Psoas muscle (tissue), 8 donors: Measurements from ENCODE around the gene ZNF212. TPM values are rescaled to one million over a fixed set of nuclear protein-coding genes. Genes with fewer than 3 reads are reported as not detected.
A peak's percentile ranks its signal among the peaks of the same experiment; 100 is the strongest.

Source experiments
- ATAC-seq, 4 donors: fragments of 200-7000 bp; cut with Tn5 transposase; one replicate each; pipeline ENCODE4 v1.9.1; 2020; ENCODE audit warnings: moderate library complexity in 3 of 4, mild to moderate bottlenecking in 2 of 4
- DNase-seq, 2 donors: peaks; one replicate each; pipeline ENCODE4 v3.0.0-alpha.2; 2020
- H3K27ac ChIP-seq: fragments of 200-600 bp; one replicate; pipeline ENCODE4 v1.8.0; 2022
- H3K27me3 ChIP-seq, 3 donors: fragments of 200-600 bp in 1 of 3; one replicate each; pipeline versions ENCODE4 v1.6.1 to v1.8.0; 2013 to 2022; ENCODE audit warnings: low read length in 2 of 3, mild to moderate bottlenecking in 2 of 3, moderate library complexity in 1 of 3; ENCODE audit not compliant: insufficient read depth in 3 of 3
- H3K36me3 ChIP-seq, 2 donors: fragments of 200-600 bp in 1 of 2; one replicate each; pipeline versions ENCODE4 v1.6.1 to v1.8.0; 2013 to 2022; ENCODE audit warnings: low read depth in 1 of 2, mild to moderate bottlenecking in 1 of 2, moderate library complexity in 1 of 2; ENCODE audit not compliant: insufficient read depth in 1 of 2
- H3K4me1 ChIP-seq: fragments of 200-600 bp; one replicate; pipeline ENCODE4 v1.8.0; 2022
- H3K4me3 ChIP-seq: fragments of 200-600 bp; one replicate; pipeline ENCODE4 v1.8.0; 2022; ENCODE audit warnings: mild to moderate bottlenecking
- H3K9me3 ChIP-seq: fragments of 200-600 bp; one replicate; pipeline ENCODE4 v1.8.0; 2022
- CTCF ChIP-seq: fragments of 200-600 bp; IDR thresholded peaks from one replicate; pipeline ENCODE4 v1.8.0; 2022; ENCODE audit warnings: antibody characterized with exemption
- WGBS, 3 donors: extraction: QIAGEN DNeasy Blood & Tissue Kit; methylation state at CpG; one replicate each; pipeline versions ENCODE4 v1.1.6 to v1.1.7; 2013; 5-methylcytosine and 5-hydroxymethylcytosine counted together
- intact Hi-C, 2 donors: fragments of 100-400 bp; cut with DNase I; formaldehyde crosslinking; loops; one replicate each; pipeline versions ENCODE4 v1.11.0 to v1.14.2; 2022
- long read RNA-seq, 2 donors: library from polyadenylated mRNA; unstranded; transcript quantifications; one replicate each; pipeline ENCODE4 v2.0.0, GENCODE V29; 2021
- polyA plus RNA-seq, 3 donors: library from polyadenylated mRNA; stranded (reverse); fragments of 200-250 nt; gene quantifications; one replicate each; pipeline ENCODE4 v1.2.3, GENCODE V29; 2013
- total RNA-seq, 4 donors: library from RNA; stranded (reverse); fragmentation: NEBNext Ultra II Directional in 2 of 4; extraction: Animal tissue kit (Norgen Biotek cat#: 25700) in 2 of 4; gene quantifications; one replicate each; pipeline versions ENCODE4 v1.2.1 to v1.2.4, GENCODE V29; 2021 to 2023
- donor health status: healthy with polysubstance abuse.
- donor health status: DM: no; HTN: no; CAD: no; lungs with moderate emphysema.
- donor health status: Bipolar disorder and iron deficiency.
- donor health status: healthy.
- donor health status: DM: yes; HTN: yes; CAD: no.
- donor health status: DM: no; HTN: no; CAD: no.
- donor health status: DM: no; HTN: no; CAD: no.
- donor health status: DM: yes; HTN: yes; CAD: no.

ZNF212 gene
- total RNA-seq = 1 to 10 TPM; 3.2 to 6.4 (median 4.5) TPM
- polyA plus RNA-seq = 1 to 10 TPM; 3.1 to 5.4 (median 4.3) TPM
- long read RNA-seq, donor 1, partial matches to known transcripts = 0 of 4 reads
- long read RNA-seq, donor 1, other reads (novel, unspliced or antisense) = 3 of 4 reads
- long read RNA-seq, donor 2, partial matches to known transcripts = 0 of 3 reads
- long read RNA-seq, donor 2, other reads (novel, unspliced or antisense) = 3 of 3 reads

DNA sequence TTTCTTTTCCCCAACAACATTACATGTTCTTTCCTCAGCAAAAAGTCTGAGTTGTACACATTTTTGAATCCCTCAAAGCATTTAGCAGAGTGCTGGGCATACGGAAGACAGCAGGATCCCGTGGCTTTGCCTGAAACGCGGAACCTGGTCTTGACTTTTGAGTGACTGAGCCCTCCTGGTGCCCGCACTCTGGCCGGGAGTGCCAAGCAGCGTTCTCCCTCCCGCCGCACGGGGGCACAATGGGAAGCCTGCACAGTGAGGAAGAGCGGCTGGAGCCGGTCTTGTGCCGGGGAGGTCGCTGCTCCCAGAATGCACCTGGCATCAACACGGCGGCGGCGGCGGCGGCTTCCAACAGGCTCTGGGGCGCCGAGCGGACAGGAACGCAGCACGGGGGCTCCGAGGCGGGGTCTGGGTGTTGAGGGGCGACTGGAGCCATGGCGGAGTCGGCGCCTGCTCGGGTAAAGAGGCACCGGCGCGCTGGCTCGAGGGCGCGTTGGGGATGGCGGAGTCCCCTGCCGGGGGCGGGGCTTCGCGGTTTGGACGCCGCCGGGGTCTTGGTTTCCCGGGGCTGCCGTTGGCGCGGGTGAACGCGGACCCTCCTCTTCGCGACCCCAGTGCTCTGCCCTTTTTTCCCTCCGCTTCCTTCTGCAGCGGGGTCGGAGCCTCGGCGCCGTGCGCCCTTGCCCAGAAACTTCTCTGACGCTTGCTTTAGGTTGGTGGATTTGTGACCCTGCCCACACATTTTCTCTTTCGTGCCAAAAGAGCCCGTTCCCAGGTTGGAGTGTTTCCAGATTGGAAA, at the start of gene ZNF212:
Gene ZNF212 (plus strand): TSS at position 307 of the 799 bp plus-strand sequence. CDS start 128 bp downstream, at position 435.
- Histone ChIP-seq H3K9me3 (peaks cover 5% of the 10 kb centered on the region), H3K4me1 (peaks cover 15% of the 10 kb centered on the region), H3K4me3 (peak within 1 kb of the TSS; percentile 94), H3K27me3 (peaks cover 0 to 2% (median 0%) of the 10 kb centered on the region in 3 donors), H3K27ac (peak within 1 kb of the TSS; percentile 83), H3K36me3 (no peaks in the 10 kb centered on the region)
- intact Hi-C loops = loop anchor here (5.0 to 10.0 kb wide), 2 partner anchors 42 to 85 kb away; partner anchors contain the start of gene ZNF282 (in 2 of the 2)
- ATAC-seq (peak; percentile 100), DNase-seq (peak; percentile 92 to 95)
- WGBS, 3 donors = 1% methylated on average over 55 to 64 of the region's 64 CpGs
- TF ChIP-seq CTCF = peak; percentile 74

DNA sequence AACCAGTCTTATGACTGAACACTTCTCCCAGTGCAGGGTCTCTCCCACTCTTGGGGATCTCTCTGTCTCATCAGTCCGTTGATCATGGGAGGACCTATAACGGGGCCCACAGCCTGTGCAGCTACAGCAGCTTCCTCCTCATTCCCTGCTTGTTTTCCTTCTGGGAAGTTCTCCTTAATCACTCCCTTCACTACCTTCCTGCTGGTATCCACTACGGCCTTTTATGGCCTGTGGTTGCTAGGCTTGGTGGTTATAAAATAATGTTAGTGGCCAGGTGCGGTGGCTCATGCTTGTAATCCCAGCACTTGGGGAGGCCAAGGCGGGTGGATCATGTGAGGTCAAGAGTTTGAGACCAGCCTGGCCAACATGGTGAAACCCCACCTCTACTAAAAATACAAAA, 47.6 kb upstream of the ZNF212 start:
- WGBS, 3 donors = 51 to 60% (median 54%) methylated on average over 5 of the region's 5 CpGs
- H3K27ac ChIP-seq = no peak overlapping the region
- intact Hi-C loops = no loop called here
- H3K9me3 ChIP-seq = no peaks in the 10 kb centered on the region
- TF ChIP-seq CTCF = no peak
- H3K4me1 ChIP-seq = peaks cover 5% of the 10 kb centered on the region
- H3K36me3 ChIP-seq = no peaks in the 10 kb centered on the region
- no peak for ATAC-seq
- H3K27me3 ChIP-seq = no peaks in the 10 kb centered on the region
- no peak for DNase-seq
- no peak overlapping the region for H3K4me3 ChIP-seq

- intact Hi-C loops = loop anchor here (5.0 kb wide), 1 partner anchor 43 kb away; the partner anchor contains the start of gene ZNF212 (in 2 of the 2)
Measured at GRCh38 chr7:149194799-149195179, 44.7 kb upstream of the ZNF212 start.

More at GRCh38 chr7:149194799-149195179, 44.7 kb upstream of the ZNF212 start:
- ATAC-seq (no peak), DNase-seq (no peak)
- WGBS, 3 donors = 72 to 93% (median 82%) methylated on average over 4 of the region's 4 CpGs
- H3K36me3 ChIP-seq = peaks cover 0 to 18% of the 10 kb centered on the region in 2 donors
- peaks cover 10% of the 10 kb centered on the region for H3K4me1 ChIP-seq
- H3K27ac ChIP-seq = no peak overlapping the region
- H3K27me3 ChIP-seq = no peaks in the 10 kb centered on the region
- TF ChIP-seq CTCF = no peak
- peak overlapping the region; percentile 95 for H3K4me3 ChIP-seq
- H3K9me3 ChIP-seq = no peaks in the 10 kb centered on the region
